ENCODE results near the gene IL1R2.

DNA sequence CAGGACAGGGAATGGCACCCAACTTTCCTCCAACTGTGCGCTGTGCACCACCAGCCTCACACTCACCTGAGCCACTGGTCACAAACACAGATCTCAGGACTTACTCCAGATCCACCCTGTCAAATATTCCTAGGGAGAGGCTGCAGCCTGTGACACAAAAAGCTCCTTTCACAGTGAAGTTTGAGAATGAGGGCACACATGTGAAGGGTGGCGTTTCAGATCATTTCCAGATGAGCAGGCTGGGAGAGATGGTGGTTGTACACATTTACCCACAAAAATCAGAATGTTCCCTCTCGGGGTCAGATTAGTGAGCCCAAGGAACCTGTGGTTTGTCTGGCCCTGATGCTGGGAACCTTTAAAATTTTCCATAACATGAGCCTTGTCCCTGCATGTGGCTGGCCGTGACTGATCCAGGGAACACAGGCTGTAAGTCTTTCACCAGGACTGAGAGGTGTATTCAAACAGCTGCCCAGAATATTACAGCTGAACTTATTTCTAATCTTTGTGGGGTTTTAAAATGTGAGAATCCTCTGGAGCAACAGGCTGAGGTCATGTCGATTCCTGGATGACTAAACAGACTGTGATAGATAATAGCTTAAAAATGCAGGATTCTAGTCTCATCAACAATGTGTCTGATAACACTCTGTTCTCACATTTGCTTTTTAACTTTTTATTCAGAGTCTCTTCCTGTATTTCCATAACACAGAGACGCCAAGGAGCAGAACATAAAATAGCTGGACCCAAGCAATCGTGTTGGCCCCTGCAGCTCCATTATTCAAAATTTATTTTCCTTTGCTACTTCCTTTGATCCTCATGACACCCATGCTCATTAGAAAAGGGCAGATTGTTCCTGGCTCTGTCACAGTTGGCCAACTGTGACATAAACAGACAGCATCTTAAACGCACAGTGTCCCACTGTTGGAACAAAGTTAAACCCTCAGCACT, 35.5 kb downstream of the IL1R2 start:
- TF ChIP-seq, protein P1, sequence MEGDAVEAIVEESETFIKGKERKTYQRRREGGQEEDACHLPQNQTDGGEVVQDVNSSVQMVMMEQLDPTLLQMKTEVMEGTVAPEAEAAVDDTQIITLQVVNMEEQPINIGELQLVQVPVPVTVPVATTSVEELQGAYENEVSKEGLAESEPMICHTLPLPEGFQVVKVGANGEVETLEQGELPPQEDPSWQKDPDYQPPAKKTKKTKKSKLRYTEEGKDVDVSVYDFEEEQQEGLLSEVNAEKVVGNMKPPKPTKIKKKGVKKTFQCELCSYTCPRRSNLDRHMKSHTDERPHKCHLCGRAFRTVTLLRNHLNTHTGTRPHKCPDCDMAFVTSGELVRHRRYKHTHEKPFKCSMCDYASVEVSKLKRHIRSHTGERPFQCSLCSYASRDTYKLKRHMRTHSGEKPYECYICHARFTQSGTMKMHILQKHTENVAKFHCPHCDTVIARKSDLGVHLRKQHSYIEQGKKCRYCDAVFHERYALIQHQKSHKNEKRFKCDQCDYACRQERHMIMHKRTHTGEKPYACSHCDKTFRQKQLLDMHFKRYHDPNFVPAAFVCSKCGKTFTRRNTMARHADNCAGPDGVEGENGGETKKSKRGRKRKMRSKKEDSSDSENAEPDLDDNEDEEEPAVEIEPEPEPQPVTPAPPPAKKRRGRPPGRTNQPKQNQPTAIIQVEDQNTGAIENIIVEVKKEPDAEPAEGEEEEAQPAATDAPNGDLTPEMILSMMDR (IDR thresholded peaks at IDR 0.05): no peak
- TF ChIP-seq POLR2A (IDR thresholded peaks at IDR 0.05) (no peak), POLR2AphosphoS5 (IDR thresholded peaks at IDR 0.05) (peak; percentile 62)

All from prostate gland (tissue), 2 donors.